HFFc6 (cell line): Measurements from ENCODE around the gene PDE2A. TPM values are rescaled to one million over a fixed set of nuclear protein-coding genes. Genes with fewer than 3 reads are reported as not detected.
"Not testable (repeated sequence)": the region's sequence is repeated elsewhere in the genome, so short reads cannot be mapped to it uniquely, and the experiment has no call there.

ENCODE experiments used
- DNase-seq: peaks from one replicate; pipeline ENCODE4 v3.0.0-alpha.2; 2018
- H3K27ac Mint-ChIP-seq: 2 replicates; pipeline ENCODE4 v1.8.0; 2020; ENCODE audit warnings: mild to moderate bottlenecking, mixed read lengths
- H3K27me3 Mint-ChIP-seq: 2 replicates; pipeline ENCODE4 v1.8.0; 2021; ENCODE audit warnings: mild to moderate bottlenecking, moderate library complexity, mixed read lengths; ENCODE audit not compliant: insufficient read depth
- H3K36me3 Mint-ChIP-seq: 2 replicates; pipeline ENCODE4 v1.8.0; 2021; ENCODE audit warnings: low read depth, mixed read lengths
- H3K4me1 Mint-ChIP-seq: 2 replicates; pipeline ENCODE4 v1.8.0; 2020; ENCODE audit warnings: low read depth, mixed read lengths
- H3K4me3 Mint-ChIP-seq: 2 replicates; pipeline ENCODE4 v1.8.0; 2020; ENCODE audit warnings: mild to moderate bottlenecking, moderate library complexity, mixed read lengths
- H3K9me3 Mint-ChIP-seq: 2 replicates; pipeline ENCODE4 v1.8.0; 2020; ENCODE audit warnings: mild to moderate bottlenecking, mixed read lengths
- CTCF ChIP-seq: fragments of 200-600 bp; sonication (generic); IDR thresholded peaks from 2 replicates; pipeline ENCODE4 v1.5.0; 2021; ENCODE audit warnings: antibody characterized with exemption, mild to moderate bottlenecking
- total RNA-seq, 6 experiments: library from RNA; stranded (reverse); fragmentation: NEBNext Ultra II Directional; extraction: Animal tissue kit (Norgen Biotek cat#: 25700); gene quantifications; 2 replicates in 1 of 6; 3 replicates in 5 of 6; pipeline ENCODE4 v1.2.3, GENCODE V29; 2021

Gene PDE2A
- total RNA-seq, 6 experiments from 2014 or later: 0.07 to 0.57 (median 0.40) TPM

DNA sequence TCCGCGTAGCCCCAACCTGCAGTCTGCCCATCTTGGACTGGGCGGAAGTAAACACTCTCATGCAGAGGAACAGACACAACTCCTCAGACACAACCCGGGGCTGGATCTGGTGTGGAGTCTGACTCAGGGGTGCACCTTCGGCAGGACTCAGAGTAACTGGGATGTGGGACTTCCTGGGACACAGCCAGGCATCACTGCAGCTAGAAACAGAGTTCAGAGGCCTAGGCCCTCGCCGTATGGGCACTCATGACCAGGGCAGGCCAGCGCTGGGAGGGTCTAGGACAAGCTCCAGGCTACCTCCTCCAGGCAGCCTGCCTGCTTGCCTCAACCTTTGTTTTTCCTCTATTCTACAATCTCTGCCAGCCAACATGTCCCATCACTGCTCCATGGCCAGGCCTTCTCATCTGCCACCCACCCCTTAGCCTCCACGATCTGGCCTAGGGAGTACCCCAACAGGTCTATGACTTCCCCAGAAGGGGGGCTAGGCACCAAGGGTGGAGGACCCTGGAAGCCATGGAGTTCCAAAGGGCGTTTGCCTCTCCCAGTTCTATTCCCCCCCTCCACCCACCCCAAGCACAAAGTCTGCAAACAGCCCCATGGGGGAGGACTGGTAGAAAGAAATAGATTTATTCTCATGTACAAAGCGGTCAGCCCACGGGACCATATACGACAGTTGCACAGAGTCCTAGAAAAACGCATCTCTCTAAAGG is 98.5 kb downstream of the PDE2A start:
- no peak for DNase-seq
- Mint-ChIP-seq H3K4me3 (no peak overlapping the region), H3K9me3 (no peaks in the 10 kb centered on the region), H3K27me3 (peaks cover 10% of the 10 kb centered on the region), H3K27ac (no peak overlapping the region), H3K4me1 (peaks cover 33% of the 10 kb centered on the region), H3K36me3 (no peaks in the 10 kb centered on the region)
- TF ChIP-seq CTCF: no peak

DNA sequence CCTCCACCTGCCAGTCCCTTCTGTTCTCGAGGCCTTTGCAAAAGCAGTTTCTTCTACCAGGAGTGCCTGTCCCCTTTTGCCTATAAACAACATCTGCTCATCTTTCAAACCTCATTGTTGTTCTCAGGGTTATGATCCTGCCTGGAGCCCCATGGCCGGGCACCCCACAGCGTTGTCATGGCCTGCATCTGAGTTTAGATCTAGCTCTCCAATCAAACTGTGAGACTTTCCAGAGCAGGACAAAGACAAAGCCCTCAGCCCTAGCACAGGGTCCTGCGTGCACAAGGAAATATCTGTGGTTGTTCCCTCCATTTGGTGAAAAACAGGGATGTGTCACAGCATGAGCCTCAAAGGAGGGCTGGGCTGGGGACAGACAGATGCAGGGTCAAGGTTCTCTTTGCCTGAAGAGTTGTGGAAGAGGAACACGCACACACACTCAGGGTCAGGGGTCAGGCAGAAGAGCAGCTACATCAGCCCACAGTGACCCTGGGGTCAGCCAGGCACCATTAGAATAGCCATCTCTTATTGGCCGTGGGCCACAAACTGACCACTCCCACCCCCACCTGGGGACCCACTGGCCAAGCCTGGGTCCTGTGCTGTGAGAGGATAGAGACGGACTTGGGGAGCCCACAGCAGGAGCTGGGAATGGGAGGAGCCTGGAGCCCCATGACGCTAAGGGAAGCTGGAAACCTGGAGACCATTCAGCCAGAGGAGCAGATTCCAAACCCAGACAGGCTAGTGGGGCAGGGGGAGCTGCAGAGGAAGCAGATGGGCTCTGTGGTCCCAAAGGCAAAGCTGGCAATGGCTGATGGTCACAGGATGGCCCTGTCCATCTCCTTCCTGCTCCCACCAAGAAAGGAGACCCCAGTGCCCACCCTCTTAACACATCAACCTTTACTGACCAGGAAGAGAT is 99.4 kb downstream of the PDE2A start:
- H3K36me3 Mint-ChIP-seq: no peaks in the 10 kb centered on the region
- no peak for DNase-seq
- peaks cover 41% of the 10 kb centered on the region for H3K4me1 Mint-ChIP-seq
- H3K4me3 Mint-ChIP-seq: no peak overlapping the region
- no peak overlapping the region for H3K27ac Mint-ChIP-seq
- H3K9me3 Mint-ChIP-seq: no peaks in the 10 kb centered on the region
- TF ChIP-seq CTCF: no peak
- peaks cover 5% of the 10 kb centered on the region for H3K27me3 Mint-ChIP-seq

DNA sequence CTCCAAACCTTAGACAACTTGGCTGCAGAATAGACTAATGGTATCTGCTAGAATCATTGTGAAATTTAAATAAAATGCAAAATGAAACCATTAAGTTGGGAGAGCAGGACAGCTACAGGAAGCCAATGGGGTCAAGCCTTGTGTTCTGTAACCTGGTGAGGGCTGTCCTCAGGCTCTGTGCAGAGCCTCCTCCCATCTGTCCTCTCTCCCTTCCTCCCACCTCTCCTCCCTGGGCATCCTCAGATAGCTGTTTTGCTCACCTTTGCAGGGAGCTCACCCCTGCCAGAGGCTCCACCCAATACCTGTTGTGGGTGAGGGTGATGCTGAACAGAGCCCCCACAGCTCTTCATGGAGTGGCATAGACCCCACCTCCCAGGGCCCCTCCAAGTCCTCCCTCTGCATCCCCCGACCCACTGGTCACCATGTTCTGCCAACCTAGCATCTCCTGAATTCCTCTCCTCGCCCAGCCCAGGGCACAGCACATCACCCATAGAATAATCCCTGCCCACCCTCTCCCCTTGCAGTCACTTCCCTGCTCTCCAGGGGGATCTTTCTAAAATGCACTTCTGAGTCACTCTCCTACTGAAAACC is 100.3 kb downstream of the PDE2A start:
- DNase-seq: no peak
- no peaks in the 10 kb centered on the region for H3K36me3 Mint-ChIP-seq
- H3K4me1 Mint-ChIP-seq: peaks cover 50% of the 10 kb centered on the region
- TF ChIP-seq CTCF: no peak
- no peaks in the 10 kb centered on the region for H3K9me3 Mint-ChIP-seq
- H3K27me3 Mint-ChIP-seq: peaks cover 5% of the 10 kb centered on the region
- no peak overlapping the region for H3K4me3 Mint-ChIP-seq
- H3K27ac Mint-ChIP-seq: no peak overlapping the region

- no peak overlapping the region for H3K27ac Mint-ChIP-seq
- TF ChIP-seq CTCF: peak; percentile 82
- H3K4me3 Mint-ChIP-seq: no peak overlapping the region
- no peaks in the 10 kb centered on the region for H3K9me3 Mint-ChIP-seq
- H3K36me3 Mint-ChIP-seq: no peaks in the 10 kb centered on the region
- peaks cover 54% of the 10 kb centered on the region for H3K4me1 Mint-ChIP-seq
- peak; percentile 25 for DNase-seq
- H3K27me3 Mint-ChIP-seq: peaks cover 5% of the 10 kb centered on the region
Measured at GRCh38 chr11:72573072-72573854, 101.0 kb downstream of the PDE2A start.

DNA sequence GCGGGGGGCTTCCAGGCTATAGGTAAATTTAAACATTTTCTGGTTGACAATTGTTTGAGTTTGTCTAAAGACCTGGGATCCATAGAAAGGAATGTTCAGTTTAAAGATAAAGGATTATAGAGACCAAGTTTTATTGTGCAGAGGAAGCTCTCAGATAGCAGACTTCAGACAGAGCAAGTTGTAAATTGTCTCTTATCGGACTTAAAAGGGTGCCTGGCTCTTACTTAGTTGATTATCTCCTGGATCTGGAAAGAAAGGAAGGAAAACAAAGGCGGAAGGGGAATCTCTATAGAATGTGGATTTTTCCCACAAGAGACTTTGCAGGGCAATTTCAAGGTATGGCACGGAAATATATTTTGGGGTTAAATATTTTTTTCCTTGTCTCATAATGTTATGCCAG is 101.7 kb downstream of the PDE2A start:
- not testable (repeated sequence) for H3K4me3 Mint-ChIP-seq, H3K27me3 Mint-ChIP-seq, H3K36me3 Mint-ChIP-seq, H3K27ac Mint-ChIP-seq, DNase-seq, H3K9me3 Mint-ChIP-seq
- peaks cover 54% of the 10 kb centered on the region for H3K4me1 Mint-ChIP-seq
